Activated T-cell treated with anti-CD3 and anti-CD28 coated beads for 1 hour (primary cell): ENCODE data around the gene EPO.
"Not testable (repeated sequence)": the region's sequence is repeated elsewhere in the genome, so short reads cannot be mapped to it uniquely, and the experiment has no call there.

Experiments
- DNase-seq: peaks from one replicate; pipeline ENCODE4 v3.0.0-alpha.2; 2020; ENCODE audit warnings: low read depth

EPO gene

DNA sequence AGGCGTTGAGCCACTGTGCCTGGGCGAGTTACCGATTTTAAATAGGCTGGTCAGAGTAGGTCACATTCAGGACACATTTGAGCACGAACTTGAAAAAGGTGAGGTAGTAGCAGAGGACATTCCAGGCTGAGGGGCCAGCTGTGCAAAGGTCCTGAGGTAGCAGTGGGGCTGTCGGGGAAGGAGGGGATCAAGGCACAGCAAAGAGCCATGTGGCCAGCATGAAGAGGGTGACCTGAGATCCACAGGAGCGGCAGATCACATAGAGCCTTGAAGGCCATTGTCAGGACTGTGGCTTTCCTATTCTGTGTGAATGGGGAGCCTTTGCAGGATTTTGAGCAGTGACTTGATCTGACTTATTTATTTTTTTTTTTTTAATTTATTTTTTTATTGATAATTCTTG is 19.7 kb downstream of the EPO start:
- no peak for DNase-seq

GRCh38 chr7:100744605-100745004 is 24.3 kb downstream of the EPO start:
- DNase-seq = no peak

GRCh38 chr7:100745184-100745583 is 24.9 kb downstream of the EPO start:
- DNase-seq = no peak

DNA sequence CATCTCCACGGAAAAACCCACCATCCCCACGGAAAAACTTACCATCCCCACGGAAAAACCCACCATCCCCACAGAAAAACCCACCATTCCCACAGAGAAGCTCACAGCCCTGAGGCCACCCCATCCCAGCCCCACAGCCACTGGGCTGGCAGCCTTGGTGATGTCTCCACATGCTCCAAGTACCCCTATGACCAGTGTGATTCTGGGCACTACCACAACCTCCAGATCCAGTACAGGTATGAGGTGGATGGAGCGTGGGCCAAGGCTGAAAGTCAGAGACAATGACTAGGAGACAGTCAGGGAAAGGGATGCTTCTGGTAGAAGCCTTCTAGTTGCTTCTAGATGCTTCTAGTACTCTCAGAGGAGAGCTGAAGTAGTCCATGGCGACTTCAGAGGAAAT is 32.7 kb downstream of the EPO start:
- no peak for DNase-seq

DNA sequence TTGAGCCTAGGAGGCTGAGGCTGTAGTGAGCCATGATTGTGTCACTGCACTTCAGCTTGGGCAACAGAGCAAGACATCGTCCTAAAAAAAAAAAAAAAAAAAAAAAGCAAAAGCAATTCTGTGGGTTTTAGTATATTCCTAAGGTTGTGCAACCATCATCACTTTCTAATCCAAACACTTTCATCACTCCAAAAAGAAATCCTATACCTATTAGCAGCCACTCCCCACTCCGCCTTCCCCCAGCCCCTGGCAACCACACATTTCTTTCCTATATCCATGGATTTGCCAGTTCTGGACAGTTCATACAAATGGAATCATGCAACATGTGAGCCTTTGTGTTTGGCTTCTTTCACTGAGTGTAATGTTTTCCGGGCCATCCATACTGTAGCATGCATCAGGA is 33.5 kb downstream of the EPO start:
- no peak for DNase-seq

DNA sequence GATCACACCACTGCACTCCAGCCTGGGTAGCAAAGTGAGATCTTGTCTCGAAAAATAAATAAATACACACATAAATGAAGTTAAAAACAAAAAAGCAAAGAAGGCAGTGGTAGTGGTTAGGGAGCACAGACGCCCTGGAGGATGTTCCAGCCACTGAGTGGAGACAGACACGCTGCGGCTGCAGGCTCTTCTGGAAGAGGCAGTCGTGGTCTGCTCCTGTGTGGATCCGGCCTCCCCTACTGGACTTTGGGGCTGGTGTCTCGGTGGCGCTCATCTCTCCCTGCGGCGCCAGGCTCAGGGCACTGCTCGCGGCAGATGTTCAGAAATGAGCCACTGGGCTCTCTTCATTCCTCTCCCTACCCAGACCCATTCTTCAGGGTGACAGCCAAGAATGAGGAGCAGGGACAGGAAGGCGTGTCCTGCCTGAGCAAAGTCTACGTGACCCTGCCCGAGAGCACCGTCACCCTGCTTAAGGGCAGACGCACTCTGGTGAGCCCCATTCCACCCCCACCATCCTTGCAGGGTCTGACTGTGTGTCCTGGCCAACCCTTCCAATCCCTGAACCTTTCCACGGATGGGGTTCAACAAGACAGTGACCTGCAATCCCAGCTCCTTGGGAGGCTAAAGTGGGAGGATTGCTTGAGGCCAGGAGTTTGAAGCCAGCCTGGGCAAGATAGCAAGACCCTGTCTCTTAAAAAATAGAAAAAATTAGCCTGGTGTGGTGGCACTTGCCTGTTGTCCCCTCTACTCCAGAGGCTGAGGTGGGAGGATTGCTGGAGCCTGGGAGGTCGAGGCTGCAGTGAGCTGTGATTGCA is 39.3 kb downstream of the EPO start:
- no peak for DNase-seq

- DNase-seq = not testable (repeated sequence)
Measured at GRCh38 chr7:100762841-100763240, 42.6 kb downstream of the EPO start.

GRCh38 chr7:100763556-100764140 is 43.4 kb downstream of the EPO start:
- DNase-seq = no peak

GRCh38 chr7:100764841-100765240 is 44.6 kb downstream of the EPO start:
- DNase-seq = no peak

DNA sequence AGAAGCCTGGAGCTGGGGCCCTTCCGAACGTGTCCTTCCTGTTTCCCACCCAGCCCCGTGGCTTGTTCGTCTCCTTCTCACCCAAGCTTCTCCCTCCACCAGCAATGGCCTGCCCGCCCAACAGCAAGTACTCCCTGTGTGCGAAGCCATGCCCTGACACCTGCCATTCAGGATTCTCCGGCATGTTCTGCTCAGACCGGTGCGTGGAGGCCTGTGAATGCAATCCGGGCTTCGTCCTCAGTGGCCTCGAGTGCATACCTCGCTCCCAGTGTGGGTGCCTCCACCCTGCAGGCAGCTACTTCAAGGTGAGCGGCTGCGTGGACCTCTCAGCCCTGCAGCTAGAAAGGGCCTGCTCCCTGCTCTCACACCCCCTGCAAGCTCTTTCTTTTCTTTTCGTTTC is 45.0 kb downstream of the EPO start:
- DNase-seq = no peak

- no peak for DNase-seq
Measured at GRCh38 chr7:100768784-100769183, 48.5 kb downstream of the EPO start.
